Astrocyte (in vitro differentiated cells and primary cell): Measurements from ENCODE around the gene DBP.

Experiments
- CTCF ChIP-seq: IDR thresholded peaks from 2 replicates; pipeline ENCODE4 v1.5.1; 2011; ENCODE audit warnings: low read depth, mild to moderate bottlenecking, inconsistent platforms, low read length, moderate library complexity; ENCODE audit not compliant: insufficient read depth
- EZH2 ChIP-seq: IDR thresholded peaks from 2 replicates; pipeline ENCODE4 v1.6.1; 2012; ENCODE audit warnings: mild to moderate bottlenecking, low read length, inconsistent platforms; ENCODE audit not compliant: insufficient read depth

GRCh38 chr19:48608798-48609263 is 28.3 kb downstream of the DBP start:
- TF ChIP-seq CTCF (peak; percentile 41), EZH2 (no peak)
